IPS-18a (cell line): ENCODE results near the gene PEAK1.
A peak's percentile ranks its signal among the peaks of the same experiment; 100 is the strongest.

Source experiments
- H3K27ac ChIP-seq: one replicate; pipeline ENCODE4 v1.5.1; 2013; ENCODE audit warnings: low read length
- H3K27me3 ChIP-seq: one replicate; pipeline ENCODE4 v1.6.1; 2013; ENCODE audit warnings: mild to moderate bottlenecking, low read length; ENCODE audit not compliant: control insufficient read depth, insufficient read depth
- H3K36me3 ChIP-seq: one replicate; pipeline ENCODE4 v1.6.1; 2013; ENCODE audit warnings: low read depth, low read length; ENCODE audit not compliant: control insufficient read depth
- H3K4me1 ChIP-seq: one replicate; pipeline ENCODE4 v1.6.1; 2013; ENCODE audit warnings: low read depth, low read length; ENCODE audit not compliant: control insufficient read depth
- H3K4me3 ChIP-seq: one replicate; pipeline ENCODE4 v1.5.1; 2013; ENCODE audit warnings: low read length
- H3K9ac ChIP-seq: one replicate; pipeline ENCODE4 v1.6.1; 2013; ENCODE audit warnings: mild to moderate bottlenecking, low read length, moderate library complexity
- H3K9me3 ChIP-seq: one replicate; pipeline ENCODE4 v1.6.1; 2013; ENCODE audit warnings: low read depth, low read length; ENCODE audit not compliant: control insufficient read depth

The PEAK1 gene

GRCh38 chr15:77226652-77227051 lies 193.3 kb downstream of the PEAK1 start:
- H3K9me3 ChIP-seq = no peaks in the 10 kb centered on the region
- no peak overlapping the region for H3K4me3 ChIP-seq
- no peak overlapping the region for H3K27ac ChIP-seq
- peaks cover 17% of the 10 kb centered on the region for H3K4me1 ChIP-seq
- H3K27me3 ChIP-seq = no peaks in the 10 kb centered on the region
- no peak overlapping the region for H3K9ac ChIP-seq
- H3K36me3 ChIP-seq = no peaks in the 10 kb centered on the region

- Histone ChIP-seq H3K4me1 (peaks cover 17% of the 10 kb centered on the region), H3K4me3 (no peak overlapping the region), H3K27me3 (no peaks in the 10 kb centered on the region), H3K9me3 (no peaks in the 10 kb centered on the region), H3K27ac (no peak overlapping the region), H3K9ac (no peak overlapping the region), H3K36me3 (no peaks in the 10 kb centered on the region)
Observed at GRCh38 chr15:77225646-77226045, 194.3 kb downstream of the PEAK1 start.

- H3K27ac ChIP-seq = no peak overlapping the region
Observed at GRCh38 chr15:77225088-77225487, 194.8 kb downstream of the PEAK1 start.

GRCh38 chr15:77224352-77224751 lies 195.6 kb downstream of the PEAK1 start:
- Histone ChIP-seq H3K27me3 (no peaks in the 10 kb centered on the region), H3K4me1 (peaks cover 17% of the 10 kb centered on the region), H3K9ac (peak overlapping the region; percentile 25), H3K9me3 (no peaks in the 10 kb centered on the region), H3K4me3 (no peak overlapping the region), H3K36me3 (no peaks in the 10 kb centered on the region), H3K27ac (no peak overlapping the region)

More at GRCh38 chr15:77225088-77225487, 194.8 kb downstream of the PEAK1 start:
- Histone ChIP-seq H3K36me3 (no peaks in the 10 kb centered on the region), H3K9ac (no peak overlapping the region), H3K4me3 (no peak overlapping the region), H3K27me3 (no peaks in the 10 kb centered on the region), H3K4me1 (peaks cover 17% of the 10 kb centered on the region), H3K9me3 (no peaks in the 10 kb centered on the region)

- Histone ChIP-seq H3K9me3 (no peaks in the 10 kb centered on the region), H3K4me1 (peaks cover 17% of the 10 kb centered on the region), H3K9ac (no peak overlapping the region), H3K4me3 (no peak overlapping the region), H3K36me3 (no peaks in the 10 kb centered on the region), H3K27me3 (no peaks in the 10 kb centered on the region), H3K27ac (no peak overlapping the region)
Observed at GRCh38 chr15:77221708-77222107, 198.2 kb downstream of the PEAK1 start.

- H3K36me3 ChIP-seq = no peaks in the 10 kb centered on the region
- H3K9ac ChIP-seq = no peak overlapping the region
- H3K9me3 ChIP-seq = no peaks in the 10 kb centered on the region
- no peak overlapping the region for H3K4me3 ChIP-seq
- H3K27me3 ChIP-seq = no peaks in the 10 kb centered on the region
- peaks cover 17% of the 10 kb centered on the region for H3K4me1 ChIP-seq
- H3K27ac ChIP-seq = no peak overlapping the region
Observed at GRCh38 chr15:77221174-77221573, 198.7 kb downstream of the PEAK1 start.

- Histone ChIP-seq H3K9ac (no peak overlapping the region), H3K4me3 (no peak overlapping the region), H3K27ac (no peak overlapping the region), H3K9me3 (no peaks in the 10 kb centered on the region), H3K4me1 (peaks cover 16% of the 10 kb centered on the region), H3K27me3 (no peaks in the 10 kb centered on the region), H3K36me3 (no peaks in the 10 kb centered on the region)
Observed at GRCh38 chr15:77219841-77220240, 200.1 kb downstream of the PEAK1 start.

GRCh38 chr15:77209221-77209620 lies 210.7 kb downstream of the PEAK1 start:
- H3K4me1 ChIP-seq = no peaks in the 10 kb centered on the region
- no peaks in the 10 kb centered on the region for H3K36me3 ChIP-seq
- H3K4me3 ChIP-seq = no peak overlapping the region
- no peaks in the 10 kb centered on the region for H3K9me3 ChIP-seq
- no peak overlapping the region for H3K9ac ChIP-seq
- H3K27me3 ChIP-seq = no peaks in the 10 kb centered on the region
- no peak overlapping the region for H3K27ac ChIP-seq

- H3K27ac ChIP-seq = no peak overlapping the region
- H3K4me3 ChIP-seq = no peak overlapping the region
- H3K4me1 ChIP-seq = no peaks in the 10 kb centered on the region
- no peaks in the 10 kb centered on the region for H3K9me3 ChIP-seq
- no peaks in the 10 kb centered on the region for H3K27me3 ChIP-seq
- no peak overlapping the region for H3K9ac ChIP-seq
- H3K36me3 ChIP-seq = no peaks in the 10 kb centered on the region
Observed at GRCh38 chr15:77208241-77208640, 211.7 kb downstream of the PEAK1 start.

- no peaks in the 10 kb centered on the region for H3K36me3 ChIP-seq
- H3K4me3 ChIP-seq = no peak overlapping the region
- H3K27ac ChIP-seq = no peak overlapping the region
- H3K9me3 ChIP-seq = no peaks in the 10 kb centered on the region
- no peak overlapping the region for H3K9ac ChIP-seq
- no peaks in the 10 kb centered on the region for H3K4me1 ChIP-seq
- H3K27me3 ChIP-seq = no peaks in the 10 kb centered on the region
Observed at GRCh38 chr15:77201665-77202064, 218.2 kb downstream of the PEAK1 start.

- Histone ChIP-seq H3K27ac (no peak overlapping the region), H3K4me1 (no peaks in the 10 kb centered on the region), H3K9ac (no peak overlapping the region), H3K36me3 (no peaks in the 10 kb centered on the region), H3K4me3 (no peak overlapping the region), H3K27me3 (no peaks in the 10 kb centered on the region), H3K9me3 (no peaks in the 10 kb centered on the region)
Observed at GRCh38 chr15:77196381-77196780, 223.5 kb downstream of the PEAK1 start.

- H3K4me3 ChIP-seq = no peak overlapping the region
- no peaks in the 10 kb centered on the region for H3K4me1 ChIP-seq
- H3K9me3 ChIP-seq = no peaks in the 10 kb centered on the region
- H3K36me3 ChIP-seq = no peaks in the 10 kb centered on the region
- H3K27ac ChIP-seq = no peak overlapping the region
- H3K27me3 ChIP-seq = no peaks in the 10 kb centered on the region
- no peak overlapping the region for H3K9ac ChIP-seq
Observed at GRCh38 chr15:77195586-77195985, 224.3 kb downstream of the PEAK1 start.
